Brain microvascular endothelial cell (primary cell): ENCODE results near the gene KMT2C.
A peak's percentile ranks its signal among the peaks of the same experiment; 100 is the strongest.

Source experiments
- DNase-seq: peaks from one replicate; pipeline ENCODE4 v3.0.0-alpha.2; 2020
- H3K27ac ChIP-seq: fragments of 250-450 bp; sonication (Bioruptor Pico); 2 replicates; pipeline ENCODE4 v1.5.1; 2020; ENCODE audit warnings: mild to moderate bottlenecking, moderate library complexity
- H3K27me3 ChIP-seq: fragments of 250-450 bp; sonication (Bioruptor Pico); replicated peaks from 2 replicates; pipeline ENCODE4 v1.5.1; 2020; ENCODE audit warnings: mild to moderate bottlenecking
- H3K36me3 ChIP-seq: fragments of 250-450 bp; sonication (Bioruptor Pico); replicated peaks from 2 replicates; pipeline ENCODE4 v1.5.1; 2020; ENCODE audit warnings: mild to moderate bottlenecking
- H3K4me3 ChIP-seq: 2 replicates; pipeline ENCODE4 v1.5.1; 2011; ENCODE audit warnings: low read depth, mild to moderate bottlenecking, control low read depth, low read length, moderate library complexity
- in situ Hi-C: cut with HindIII; loops from 2 replicates; pipeline ENCODE4 v1.10.0; 2017; ENCODE audit warnings: low sequenced_read_pairs, low pct_ligation_motif_present
- TF ChIP-seq, protein P1 (sequence below): IDR thresholded peaks from 2 replicates; pipeline ENCODE4 v1.5.1; 2011; ENCODE audit warnings: low read depth, mild to moderate bottlenecking, moderate library complexity, low read length, control low read depth, inconsistent platforms; ENCODE audit errors: missing control alignments

The KMT2C gene

DNA sequence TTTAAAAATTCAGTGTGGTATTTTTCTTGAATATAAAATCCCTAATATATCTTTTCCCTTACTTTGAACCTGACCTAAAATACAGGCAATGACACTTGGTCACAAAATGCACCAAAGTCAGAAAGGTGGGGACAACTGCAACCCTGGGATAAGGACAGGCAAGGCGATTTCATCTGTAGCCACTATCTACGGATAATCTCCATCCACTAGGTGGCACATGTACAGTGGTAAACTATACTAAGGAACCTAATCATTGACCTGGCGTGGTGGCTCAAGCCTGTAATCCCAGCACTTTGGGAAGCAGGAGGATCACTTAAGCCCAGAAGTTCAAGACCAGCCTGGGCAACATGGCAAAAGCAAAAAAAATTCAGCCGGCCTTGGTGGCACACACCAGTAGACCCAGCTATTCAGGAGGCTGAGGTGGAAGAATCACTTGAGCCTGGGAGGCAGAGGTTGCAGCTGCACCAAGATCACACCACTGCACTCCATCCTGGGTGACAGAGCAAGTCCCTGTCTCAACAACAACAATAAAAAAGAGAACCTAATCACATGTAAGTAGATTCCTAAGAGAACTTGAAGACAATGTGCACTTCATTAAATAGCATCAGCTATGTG, 98.9 kb downstream of the KMT2C start:
- Histone ChIP-seq H3K27me3 (no peaks in the 10 kb centered on the region), H3K36me3 (no peaks in the 10 kb centered on the region), H3K4me3 (no peak overlapping the region), H3K27ac (no peak overlapping the region)
- in situ Hi-C loops, result no loop called here
- TF ChIP-seq, protein P1, sequence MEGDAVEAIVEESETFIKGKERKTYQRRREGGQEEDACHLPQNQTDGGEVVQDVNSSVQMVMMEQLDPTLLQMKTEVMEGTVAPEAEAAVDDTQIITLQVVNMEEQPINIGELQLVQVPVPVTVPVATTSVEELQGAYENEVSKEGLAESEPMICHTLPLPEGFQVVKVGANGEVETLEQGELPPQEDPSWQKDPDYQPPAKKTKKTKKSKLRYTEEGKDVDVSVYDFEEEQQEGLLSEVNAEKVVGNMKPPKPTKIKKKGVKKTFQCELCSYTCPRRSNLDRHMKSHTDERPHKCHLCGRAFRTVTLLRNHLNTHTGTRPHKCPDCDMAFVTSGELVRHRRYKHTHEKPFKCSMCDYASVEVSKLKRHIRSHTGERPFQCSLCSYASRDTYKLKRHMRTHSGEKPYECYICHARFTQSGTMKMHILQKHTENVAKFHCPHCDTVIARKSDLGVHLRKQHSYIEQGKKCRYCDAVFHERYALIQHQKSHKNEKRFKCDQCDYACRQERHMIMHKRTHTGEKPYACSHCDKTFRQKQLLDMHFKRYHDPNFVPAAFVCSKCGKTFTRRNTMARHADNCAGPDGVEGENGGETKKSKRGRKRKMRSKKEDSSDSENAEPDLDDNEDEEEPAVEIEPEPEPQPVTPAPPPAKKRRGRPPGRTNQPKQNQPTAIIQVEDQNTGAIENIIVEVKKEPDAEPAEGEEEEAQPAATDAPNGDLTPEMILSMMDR, result peak; percentile 69
- peak; percentile 52 for DNase-seq

GRCh38 chr7:152335900-152336571, 99.8 kb downstream of the KMT2C start:
- no peak overlapping the region for H3K27ac ChIP-seq
- in situ Hi-C loops, result no loop called here
- TF ChIP-seq, protein P1, result no peak
- DNase-seq, result no peak
- H3K36me3 ChIP-seq, result no peaks in the 10 kb centered on the region
- H3K4me3 ChIP-seq, result no peak overlapping the region
- no peaks in the 10 kb centered on the region for H3K27me3 ChIP-seq

- no peak overlapping the region for H3K4me3 ChIP-seq
- no peaks in the 10 kb centered on the region for H3K36me3 ChIP-seq
- no peak for DNase-seq
- in situ Hi-C loops, result no loop called here
- no peak overlapping the region for H3K27ac ChIP-seq
- H3K27me3 ChIP-seq, result no peaks in the 10 kb centered on the region
- TF ChIP-seq, protein P1, result no peak
These were observed 102.7 kb downstream of the KMT2C start for GRCh38 chr7:152333134-152333533.

DNA sequence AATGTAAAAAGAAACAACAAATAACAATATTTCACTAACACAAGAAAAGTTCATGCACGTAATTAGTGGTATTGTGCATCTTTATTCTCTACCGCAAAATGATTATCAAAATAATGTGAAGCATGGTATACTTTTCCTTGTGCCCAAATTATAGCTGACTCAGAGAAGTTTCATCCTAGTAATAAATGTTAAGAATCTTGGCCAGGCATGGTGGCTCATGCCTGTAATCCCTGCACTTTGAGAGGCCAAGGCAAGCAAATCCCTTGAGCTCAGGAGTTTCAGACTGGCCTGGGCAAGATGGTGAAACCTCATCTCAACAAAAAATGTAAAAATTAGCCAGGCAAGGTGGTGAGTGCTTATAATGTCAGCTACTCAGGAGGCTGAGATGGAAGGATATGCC, 105.0 kb downstream of the KMT2C start:
- in situ Hi-C loops, result no loop called here
- Histone ChIP-seq H3K27me3 (no peaks in the 10 kb centered on the region), H3K36me3 (peaks cover 5% of the 10 kb centered on the region), H3K27ac (no peak overlapping the region), H3K4me3 (no peak overlapping the region)
- DNase-seq, result no peak
- TF ChIP-seq, protein P1, result no peak

- DNase-seq, result no peak
- Histone ChIP-seq H3K4me3 (no peak overlapping the region), H3K36me3 (peaks cover 5% of the 10 kb centered on the region), H3K27me3 (no peaks in the 10 kb centered on the region), H3K27ac (no peak overlapping the region)
- TF ChIP-seq, protein P1, result no peak
- in situ Hi-C loops, result no loop called here
These were observed 106.3 kb downstream of the KMT2C start for GRCh38 chr7:152329469-152329868.
